Type B pancreatic cell (in vitro differentiated cells): Measurements from ENCODE around the gene SRC. TPM values are rescaled to one million over a fixed set of nuclear protein-coding genes. Genes with fewer than 3 reads are reported as not detected.

Source experiments
- DNase-seq: peaks from one replicate; pipeline ENCODE4 v3.0.0; 2021; ENCODE audit warnings: mixed read lengths; ENCODE audit not compliant: unreplicated experiment; ENCODE audit errors: extremely low spot score
- H3K27ac Mint-ChIP-seq: 2 replicates; pipeline ENCODE4 v1.8.0; 2021; ENCODE audit warnings: mild to moderate bottlenecking, mixed read lengths
- H3K27me3 Mint-ChIP-seq: 2 replicates; pipeline ENCODE4 v1.8.0; 2021; ENCODE audit warnings: mixed read lengths
- H3K36me3 Mint-ChIP-seq: 2 replicates; pipeline ENCODE4 v1.8.0; 2021; ENCODE audit warnings: mixed read lengths
- H3K4me1 Mint-ChIP-seq: one replicate; pipeline ENCODE4 v1.8.0; 2021; ENCODE audit warnings: mixed read lengths; ENCODE audit not compliant: unreplicated experiment
- H3K4me3 Mint-ChIP-seq: 2 replicates; pipeline ENCODE4 v1.8.0; 2021; ENCODE audit warnings: mild to moderate bottlenecking, mixed read lengths
- H3K9me3 Mint-ChIP-seq: 2 replicates; pipeline ENCODE4 v1.8.0; 2021; ENCODE audit warnings: mixed read lengths
- total RNA-seq: library from RNA; stranded (reverse); gene quantifications from 2 replicates; pipeline ENCODE4 v1.2.1, GENCODE V29; 2021; ENCODE audit warnings: low replicate concordance
- TF ChIP-seq, protein P1 (sequence below): fragments of 200-600 bp; sonication (generic); conservative IDR thresholded peaks from 2 replicates; pipeline ENCODE4 v1.5.0; 2021; ENCODE audit warnings: antibody characterized with exemption, mild to moderate bottlenecking

The SRC gene
- total RNA-seq, 1 donor from 2014 or later, result 56.0 TPM

DNA sequence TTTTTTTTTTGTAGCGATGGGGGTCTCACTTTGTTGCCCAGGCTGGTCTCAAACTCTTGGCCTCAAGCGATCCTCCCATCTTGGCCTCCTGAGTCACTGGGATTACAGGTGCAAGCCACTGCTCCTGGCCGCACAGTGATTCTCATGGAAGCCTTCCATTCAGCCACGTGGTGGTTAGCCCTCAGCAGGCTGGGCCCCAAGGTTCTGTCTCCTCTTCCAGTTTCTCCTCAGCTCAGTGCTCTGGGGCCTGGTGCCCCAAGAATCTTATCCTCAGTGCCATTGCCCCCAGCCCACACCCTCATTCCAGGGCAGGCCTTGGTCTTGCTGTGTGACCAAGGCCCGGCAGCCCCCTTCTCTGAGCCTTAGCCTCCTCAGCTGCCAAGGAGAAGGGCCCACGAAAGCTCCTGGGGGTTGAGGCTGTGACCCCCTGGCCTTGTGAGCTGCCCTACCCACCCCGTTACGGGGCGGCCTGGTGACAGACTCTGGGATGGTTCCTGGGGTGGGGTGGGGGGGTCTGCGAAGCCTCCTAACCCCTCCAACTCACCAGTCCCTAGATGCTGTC lies 16.4 kb downstream of the SRC start:
- Mint-ChIP-seq H3K9me3 (no peaks in the 10 kb centered on the region), H3K36me3 (peaks cover 20% of the 10 kb centered on the region), H3K27ac (no peak overlapping the region), H3K27me3 (no peaks in the 10 kb centered on the region), H3K4me3 (no peak overlapping the region), H3K4me1 (peaks cover 26% of the 10 kb centered on the region)
- no peak for DNase-seq
- TF ChIP-seq, protein P1, sequence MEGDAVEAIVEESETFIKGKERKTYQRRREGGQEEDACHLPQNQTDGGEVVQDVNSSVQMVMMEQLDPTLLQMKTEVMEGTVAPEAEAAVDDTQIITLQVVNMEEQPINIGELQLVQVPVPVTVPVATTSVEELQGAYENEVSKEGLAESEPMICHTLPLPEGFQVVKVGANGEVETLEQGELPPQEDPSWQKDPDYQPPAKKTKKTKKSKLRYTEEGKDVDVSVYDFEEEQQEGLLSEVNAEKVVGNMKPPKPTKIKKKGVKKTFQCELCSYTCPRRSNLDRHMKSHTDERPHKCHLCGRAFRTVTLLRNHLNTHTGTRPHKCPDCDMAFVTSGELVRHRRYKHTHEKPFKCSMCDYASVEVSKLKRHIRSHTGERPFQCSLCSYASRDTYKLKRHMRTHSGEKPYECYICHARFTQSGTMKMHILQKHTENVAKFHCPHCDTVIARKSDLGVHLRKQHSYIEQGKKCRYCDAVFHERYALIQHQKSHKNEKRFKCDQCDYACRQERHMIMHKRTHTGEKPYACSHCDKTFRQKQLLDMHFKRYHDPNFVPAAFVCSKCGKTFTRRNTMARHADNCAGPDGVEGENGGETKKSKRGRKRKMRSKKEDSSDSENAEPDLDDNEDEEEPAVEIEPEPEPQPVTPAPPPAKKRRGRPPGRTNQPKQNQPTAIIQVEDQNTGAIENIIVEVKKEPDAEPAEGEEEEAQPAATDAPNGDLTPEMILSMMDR, result no peak

DNA sequence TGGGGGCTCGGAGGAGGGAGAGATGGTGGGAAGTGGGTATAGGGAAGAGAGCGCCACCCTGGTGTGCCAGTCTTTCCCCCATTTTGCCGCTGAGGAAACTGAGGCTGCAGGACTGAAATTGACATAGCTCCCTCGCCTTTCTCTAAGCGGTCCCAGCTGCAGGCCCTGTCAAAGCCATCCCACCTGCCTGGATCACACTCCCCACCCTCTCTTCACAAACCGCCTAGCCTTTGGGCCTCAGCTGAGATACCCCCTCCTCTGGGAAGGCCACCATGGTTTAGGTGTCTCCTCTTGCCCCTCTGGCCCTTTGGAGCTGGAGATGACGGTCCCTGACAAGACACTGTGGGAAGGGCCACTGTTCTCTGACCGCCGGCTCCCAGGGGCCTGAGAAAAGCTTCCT lies 16.9 kb downstream of the SRC start:
- Mint-ChIP-seq H3K36me3 (peaks cover 22% of the 10 kb centered on the region), H3K9me3 (no peaks in the 10 kb centered on the region), H3K4me1 (peaks cover 21% of the 10 kb centered on the region), H3K27ac (no peak overlapping the region), H3K27me3 (no peaks in the 10 kb centered on the region), H3K4me3 (no peak overlapping the region)
- DNase-seq, result no peak
- TF ChIP-seq, protein P1, result no peak

DNA sequence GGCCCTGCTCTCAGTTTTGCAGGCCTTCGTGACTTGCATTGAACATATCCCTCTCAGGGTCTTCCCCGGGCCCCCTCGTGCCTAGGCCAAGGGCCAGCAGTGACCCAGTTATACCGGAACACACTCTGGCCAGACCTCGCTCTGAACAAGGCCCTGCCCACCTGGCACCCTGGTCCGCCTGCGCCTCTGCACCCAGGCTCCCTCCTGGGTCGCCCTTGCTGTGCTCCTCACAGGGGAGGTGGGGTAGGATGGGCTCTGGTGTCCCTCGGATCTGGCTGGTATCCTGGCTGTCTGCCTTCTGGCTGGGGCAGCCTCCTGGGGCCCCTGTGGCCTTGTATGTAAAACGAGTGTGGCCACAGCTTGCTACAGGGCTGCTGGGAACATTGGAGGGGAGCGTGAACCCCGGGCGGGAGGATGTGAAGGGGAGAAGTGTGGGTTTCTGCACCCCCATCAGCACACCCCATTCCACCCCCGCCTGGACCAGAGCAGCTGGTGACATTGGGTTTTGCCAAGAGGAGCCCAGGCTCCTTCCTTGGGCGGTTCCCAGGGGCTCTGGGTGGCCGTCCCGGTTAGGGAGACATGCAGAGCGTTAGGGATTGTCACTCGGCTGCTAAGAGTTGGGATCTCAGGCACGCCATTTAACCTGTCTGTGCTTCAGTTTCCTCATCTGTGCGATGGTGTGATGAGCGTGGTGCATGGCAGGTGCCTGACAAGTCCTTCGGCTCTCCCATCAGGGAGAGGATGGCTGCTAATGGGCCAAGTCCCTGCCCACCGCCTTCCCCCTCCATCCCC lies 17.5 kb downstream of the SRC start:
- no peak for DNase-seq
- Mint-ChIP-seq H3K4me1 (peaks cover 16% of the 10 kb centered on the region), H3K27ac (no peak overlapping the region), H3K4me3 (no peak overlapping the region), H3K36me3 (peaks cover 24% of the 10 kb centered on the region), H3K9me3 (no peaks in the 10 kb centered on the region), H3K27me3 (no peaks in the 10 kb centered on the region)
- TF ChIP-seq, protein P1, result no peak

DNA sequence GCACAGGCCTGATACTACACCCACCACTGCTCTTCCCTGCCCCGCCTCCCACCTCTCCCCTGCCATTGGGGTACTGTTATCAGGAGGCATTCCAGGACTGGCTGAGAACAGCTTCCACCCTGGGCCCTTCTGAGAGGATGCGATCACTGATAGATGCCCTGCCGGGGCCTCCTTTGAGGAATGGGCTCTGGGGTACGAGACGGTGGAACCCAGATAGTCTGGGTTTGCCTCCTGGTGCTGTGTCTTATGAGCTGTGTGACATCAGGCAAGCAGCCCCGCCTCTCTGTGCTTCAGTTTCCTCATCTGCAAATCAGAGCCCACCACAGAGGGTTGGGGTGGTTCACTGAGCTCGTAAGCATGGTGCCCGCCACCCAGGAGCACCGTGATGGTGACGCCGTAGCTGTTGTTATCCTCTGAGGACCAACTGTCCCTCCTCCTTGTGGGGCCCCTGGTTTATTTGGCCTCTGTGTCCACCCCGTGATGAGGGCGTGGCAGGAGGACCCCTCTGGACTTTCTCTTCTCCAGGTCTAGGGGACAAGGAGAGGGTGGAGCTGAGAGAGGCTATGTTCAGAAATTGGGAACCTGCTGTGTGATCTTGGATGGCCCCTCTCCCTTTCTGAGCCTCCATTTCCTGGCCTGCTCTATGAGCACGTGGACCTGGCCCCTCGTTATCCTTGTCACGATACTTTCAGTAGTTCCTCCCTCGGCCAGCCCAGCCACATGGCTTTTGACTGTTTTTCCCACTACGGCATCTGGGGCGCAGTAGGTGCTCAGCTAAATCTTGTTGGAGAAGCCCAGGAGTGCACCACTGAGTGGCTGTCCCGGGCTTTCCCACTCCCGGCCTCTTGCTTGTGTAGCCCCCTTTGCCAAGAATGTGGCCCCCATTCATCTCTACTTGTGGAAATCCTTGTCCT lies 18.3 kb downstream of the SRC start:
- Mint-ChIP-seq H3K27me3 (no peaks in the 10 kb centered on the region), H3K4me1 (peaks cover 10% of the 10 kb centered on the region), H3K27ac (peak overlapping the region; percentile 40), H3K9me3 (no peaks in the 10 kb centered on the region), H3K4me3 (no peak overlapping the region), H3K36me3 (peaks cover 28% of the 10 kb centered on the region)
- DNase-seq, result no peak
- TF ChIP-seq, protein P1, result no peak

DNA sequence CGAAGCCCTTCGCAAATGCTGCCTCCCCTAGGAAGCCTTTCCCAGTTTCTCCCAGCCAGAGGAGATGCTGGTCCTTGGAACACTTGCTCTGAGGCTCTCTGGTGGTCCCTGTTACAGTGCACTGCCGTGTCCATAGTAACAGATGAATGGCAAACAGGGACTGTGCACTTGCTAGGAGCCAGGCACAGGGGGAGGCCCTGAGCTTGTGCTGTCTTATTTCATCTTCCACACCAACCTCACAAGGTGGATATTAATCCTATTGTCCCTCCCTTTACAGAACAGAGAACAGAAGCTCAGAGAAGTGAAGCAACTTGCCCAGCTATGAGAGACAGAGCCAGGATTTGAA lies 19.0 kb downstream of the SRC start:
- Mint-ChIP-seq H3K4me3 (no peak overlapping the region), H3K27ac (peak overlapping the region; percentile 40), H3K4me1 (peaks cover 6% of the 10 kb centered on the region), H3K27me3 (no peaks in the 10 kb centered on the region), H3K36me3 (peaks cover 32% of the 10 kb centered on the region), H3K9me3 (no peaks in the 10 kb centered on the region)
- no peak for DNase-seq
- TF ChIP-seq, protein P1, result no peak
